Spleen (tissue), 7 donors: ENCODE data around the gene DOCK11.

ENCODE experiments used
- CTCF ChIP-seq, 11 experiments: fragments of 200-600 bp in 7 of 11; fragments of 450-650 bp in 4 of 11; sonication (generic) in 4 of 11; IDR thresholded peaks in 8 of 11; conservative IDR thresholded peaks in 3 of 11; 1 replicate in 7 of 11; 2 replicates in 4 of 11; pipeline versions ENCODE4 v1.4.0 to v1.8.0; 2016 to 2021; ENCODE audit warnings: antibody characterized with exemption in 11 of 11, inconsistent platforms in 4 of 11, mild to moderate bottlenecking in 1 of 11
- POLR2A ChIP-seq, 3 donors: fragments of 450-650 bp; IDR thresholded peaks; one replicate each; pipeline ENCODE4 v1.5.1; 2017; ENCODE audit warnings: antibody characterized with exemption in 3 of 3, mild to moderate bottlenecking in 1 of 3
- POLR2AphosphoS5 ChIP-seq, 3 donors: sonication (generic); formaldehyde crosslinking; IDR thresholded peaks; one replicate each; pipeline ENCODE4 v1.5.1; 2017; ENCODE audit warnings: antibody characterized with exemption in 3 of 3
- donor health status: DM: no; HTN: no; CAD: no; lungs with moderate emphysema.
- donor health status: DM: no; HTN: no; CAD: no.
- donor health status: DM: no; HTN: no; CAD: no.

GRCh38 chrX:118577041-118577440 lies 81.4 kb downstream of the DOCK11 start:
- no peak for TF ChIP-seq CTCF (IDR thresholded peaks at IDR 0.05 in 8 of 11, conservative IDR thresholded peaks at IDR 0.05 in 3 of 11)
- TF ChIP-seq POLR2A (IDR thresholded peaks at IDR 0.05), result no peak
- no peak for TF ChIP-seq POLR2AphosphoS5 (IDR thresholded peaks at IDR 0.05)
